Germinal center (tissue), 1 donor: Measurements from ENCODE around the gene CPLX1.

Experiments used
- DNase-seq: peaks from one replicate; pipeline ENCODE4 v3.0.0; 2012; ENCODE audit warnings: mixed read lengths, low spot score

CPLX1 gene

DNA sequence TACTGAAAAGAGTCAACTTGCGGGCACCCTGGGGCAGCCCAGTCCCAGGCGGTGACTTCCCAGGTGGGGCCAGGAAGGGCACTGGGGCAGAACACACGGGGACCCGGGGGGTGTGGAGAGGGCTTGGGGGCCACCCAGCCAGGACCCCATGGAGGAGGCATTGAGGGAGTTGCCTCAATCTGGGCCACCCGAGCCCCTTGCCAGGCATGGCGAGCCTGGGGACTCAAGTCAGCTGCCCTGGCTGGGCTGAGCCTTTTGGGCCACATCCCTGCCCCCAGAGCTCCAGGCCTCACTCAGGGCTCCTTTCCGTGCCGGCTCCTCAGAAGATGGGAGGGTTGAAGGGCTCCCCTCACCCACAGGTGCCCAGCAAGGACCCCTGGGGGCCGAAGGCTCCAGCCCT is 6.6 kb upstream of the CPLX1 start:
- no peak for DNase-seq

DNA sequence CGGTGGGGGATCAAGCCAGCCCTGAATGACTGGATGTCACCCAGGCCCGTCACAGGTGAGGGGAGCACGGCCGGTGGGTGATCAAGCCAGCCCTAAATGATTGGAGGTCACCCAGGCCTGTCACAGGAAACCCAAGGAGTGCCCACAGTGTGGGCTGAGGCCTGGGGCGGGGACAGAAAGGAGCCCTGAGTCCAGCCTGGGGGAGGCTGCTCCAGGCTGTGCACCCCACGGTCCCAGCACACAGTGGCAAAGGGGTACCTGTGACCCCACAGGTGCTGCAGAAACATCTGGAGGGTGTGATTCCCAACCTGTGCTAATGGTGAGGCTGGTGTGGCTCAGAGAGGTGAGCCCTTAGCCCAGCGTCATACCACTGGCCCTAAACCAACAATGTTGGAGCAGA is 6.2 kb upstream of the CPLX1 start:
- no peak for DNase-seq

DNA sequence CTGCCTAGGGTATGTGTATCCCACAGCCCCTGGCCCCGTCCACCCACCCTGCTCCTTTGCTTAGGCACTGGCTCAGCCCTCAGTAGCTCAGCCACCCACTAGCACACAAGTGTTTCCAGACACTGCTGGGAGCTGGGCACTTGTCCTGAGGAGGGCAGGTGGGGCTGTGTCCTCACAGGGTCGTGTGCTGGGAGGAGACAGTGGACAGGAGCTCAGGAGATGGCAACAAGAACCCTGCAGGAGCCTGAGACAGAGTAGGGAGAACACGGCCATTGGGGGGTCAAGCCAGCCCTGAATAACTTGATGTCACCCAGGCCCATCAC is 5.5 kb upstream of the CPLX1 start:
- DNase-seq: no peak

DNA sequence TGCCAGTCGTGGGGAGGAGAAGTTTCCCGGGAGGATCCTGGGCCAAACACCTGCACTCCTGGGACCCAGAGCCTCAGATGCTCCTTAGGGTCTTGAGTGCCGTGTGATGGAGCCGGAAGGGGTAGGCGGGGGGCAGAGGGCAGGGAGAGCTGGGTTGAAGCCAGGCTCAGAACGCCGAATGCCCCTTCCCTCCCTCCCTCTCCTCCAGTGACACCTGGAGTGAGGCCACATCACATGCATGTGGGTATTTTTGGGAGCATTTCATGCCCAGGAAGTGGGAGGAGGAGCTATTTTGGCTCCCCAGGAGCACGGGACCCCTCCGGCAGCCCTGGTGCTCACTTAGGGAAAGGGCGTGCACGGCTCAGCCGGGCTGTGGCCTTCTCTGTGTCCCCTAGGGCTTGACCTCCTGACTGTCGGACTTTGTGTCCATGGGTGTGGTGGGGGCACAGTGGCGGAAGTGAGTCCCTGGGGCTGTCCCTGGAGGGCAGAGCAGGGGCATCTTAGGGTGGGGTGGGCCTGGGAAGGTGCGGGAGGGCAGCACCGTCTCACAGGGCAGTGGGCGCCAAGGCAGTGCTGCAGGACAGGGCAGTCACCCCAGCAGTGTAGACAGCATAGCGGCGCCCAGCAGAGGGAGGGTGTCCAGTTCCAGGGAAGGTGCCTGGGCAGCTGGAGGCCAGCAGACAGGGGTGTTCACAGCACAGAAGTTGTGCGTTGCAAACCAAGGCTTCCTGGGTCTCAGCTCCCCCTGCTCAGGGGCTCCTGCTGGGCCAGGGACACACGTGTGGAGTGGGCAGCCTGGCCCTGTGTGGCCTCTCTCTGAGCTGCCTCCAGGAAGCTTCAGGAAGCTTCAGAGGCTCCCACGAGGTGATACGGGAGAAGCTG is 4.9 kb upstream of the CPLX1 start:
- no peak for DNase-seq

DNA sequence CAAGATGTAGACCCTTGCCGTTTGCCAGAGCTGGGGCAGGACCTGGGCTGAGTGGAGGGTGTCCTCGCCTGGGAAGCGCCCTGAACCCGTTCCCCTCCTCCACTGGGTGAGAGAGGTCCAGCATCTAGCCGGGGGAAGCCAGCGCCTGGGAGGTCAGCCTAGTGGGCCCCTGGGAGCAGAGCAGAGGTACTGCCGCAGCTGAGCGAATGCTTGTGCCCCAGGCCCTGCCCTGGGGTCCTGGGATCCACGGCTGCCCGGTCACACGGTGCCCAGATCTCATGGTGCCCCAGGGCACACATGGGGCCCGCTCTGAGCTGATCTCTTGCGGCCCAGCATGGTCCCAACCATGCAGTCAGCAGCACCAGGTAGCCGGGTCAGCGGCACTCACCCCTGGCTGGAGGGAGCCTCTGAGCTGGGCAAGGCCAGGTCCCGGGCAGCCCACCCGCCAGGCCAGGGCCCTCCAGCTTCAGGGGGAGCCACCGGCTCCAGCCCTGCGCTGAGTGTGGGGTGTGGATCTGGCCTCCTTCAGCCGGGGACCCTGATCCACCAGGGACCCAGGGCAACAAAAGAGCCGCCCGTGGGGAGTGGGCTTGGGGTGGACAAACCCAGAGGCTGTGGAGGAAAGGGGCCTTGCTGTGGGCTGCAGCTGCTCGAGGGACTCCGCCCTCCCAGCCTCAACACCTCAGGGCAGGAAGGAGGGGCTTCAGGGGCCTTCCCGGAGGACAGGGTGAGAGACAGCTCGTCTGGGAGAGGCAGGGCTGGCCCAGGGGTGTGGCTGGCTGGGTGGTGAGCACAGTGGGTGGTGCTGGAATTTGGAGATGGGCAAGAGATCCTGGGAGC is 4.1 kb upstream of the CPLX1 start:
- DNase-seq: no peak

DNA sequence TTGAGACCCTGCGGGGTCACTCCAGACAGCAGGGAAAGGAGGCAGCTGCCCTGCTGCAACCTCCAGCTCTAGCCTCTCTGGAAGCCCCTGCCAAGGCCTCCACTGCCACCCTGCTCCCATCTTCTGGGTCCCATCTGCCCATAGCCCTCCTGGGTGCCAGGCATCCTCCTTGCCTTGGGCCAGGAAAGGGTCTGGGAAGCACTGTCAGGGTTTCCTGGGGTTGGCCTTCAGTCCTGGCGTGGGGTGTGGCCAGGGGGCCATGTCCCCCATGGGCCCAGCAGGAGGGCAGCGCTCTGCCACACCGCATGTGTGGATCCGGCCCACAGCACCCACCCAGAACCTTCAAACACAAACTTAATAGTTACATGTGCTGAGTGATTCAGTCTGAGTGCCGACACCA is 3.4 kb upstream of the CPLX1 start:
- no peak for DNase-seq

DNA sequence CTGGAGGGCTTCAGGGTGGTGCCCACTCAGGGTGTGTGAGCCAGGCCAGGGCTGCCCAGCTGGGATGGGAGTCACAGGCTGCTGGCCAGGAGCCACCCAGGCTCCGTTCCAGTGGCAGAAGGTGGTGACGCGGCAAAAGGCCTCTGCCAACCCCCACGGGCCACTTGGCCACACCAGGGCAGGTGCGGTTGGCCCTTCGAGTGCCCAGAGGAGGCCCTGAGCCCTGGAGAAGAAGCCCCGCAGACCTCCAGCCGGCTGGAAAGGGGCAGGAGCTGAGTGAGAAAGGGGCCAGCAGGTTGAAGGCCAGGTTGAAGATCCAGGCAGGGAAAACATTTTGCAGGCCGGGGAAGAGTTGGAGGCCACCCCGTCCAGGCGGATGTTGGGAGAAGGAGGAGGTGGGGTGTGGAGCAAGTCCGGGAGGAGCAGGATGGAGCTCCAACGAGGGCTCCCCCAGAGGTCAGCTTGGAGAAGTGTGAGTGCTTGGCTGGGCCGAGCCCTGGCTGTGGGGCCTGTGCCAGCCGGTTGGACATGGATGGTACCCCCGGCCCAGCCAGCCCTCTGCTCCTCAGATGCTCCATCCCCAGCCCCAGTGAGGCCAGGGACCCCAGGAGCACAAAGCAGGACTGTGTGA is 2.8 kb upstream of the CPLX1 start:
- DNase-seq: no peak

DNA sequence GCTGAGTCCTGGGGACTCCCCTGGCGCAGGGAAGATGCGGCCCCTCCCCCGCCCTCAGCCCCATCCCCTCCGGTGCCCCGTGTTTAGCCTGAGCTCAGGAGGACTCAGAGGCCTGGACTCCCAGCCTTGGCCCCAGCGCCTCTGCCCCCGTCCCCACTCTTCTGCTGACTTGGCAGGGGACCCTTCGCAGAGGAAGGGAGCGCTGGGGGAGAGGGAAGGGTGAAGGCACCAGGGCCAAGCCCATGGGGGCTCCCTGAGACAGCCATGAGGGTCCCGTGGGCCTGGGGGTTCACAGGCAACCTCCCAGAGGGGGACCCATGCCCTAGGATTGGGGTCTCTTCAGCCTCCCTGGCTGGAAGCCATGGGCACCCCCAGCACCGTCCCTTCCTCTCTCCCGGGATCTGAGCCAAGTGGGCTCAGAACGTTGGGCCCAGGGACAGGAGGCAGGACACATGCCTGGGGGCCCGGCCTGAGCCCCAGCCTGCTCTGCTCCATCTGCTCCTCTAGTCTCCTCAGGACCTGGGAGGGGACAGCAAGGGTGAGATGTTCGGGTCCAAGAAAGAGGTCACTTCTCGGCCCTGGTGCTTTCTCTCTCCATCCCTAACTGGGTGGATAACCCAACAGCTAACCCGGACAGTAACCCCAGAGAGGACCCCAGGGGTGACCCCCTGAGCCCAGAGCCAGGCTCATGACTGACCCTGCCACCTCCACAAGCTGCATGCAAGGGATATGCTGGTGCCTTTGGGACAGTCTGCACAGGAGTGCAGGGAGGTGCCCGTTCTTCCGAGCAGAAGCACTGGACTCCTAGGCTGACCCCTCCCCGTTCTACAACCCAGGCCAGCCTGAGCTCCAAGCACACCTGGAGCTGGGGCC is 1.5 kb upstream of the CPLX1 start:
- no peak for DNase-seq

DNA sequence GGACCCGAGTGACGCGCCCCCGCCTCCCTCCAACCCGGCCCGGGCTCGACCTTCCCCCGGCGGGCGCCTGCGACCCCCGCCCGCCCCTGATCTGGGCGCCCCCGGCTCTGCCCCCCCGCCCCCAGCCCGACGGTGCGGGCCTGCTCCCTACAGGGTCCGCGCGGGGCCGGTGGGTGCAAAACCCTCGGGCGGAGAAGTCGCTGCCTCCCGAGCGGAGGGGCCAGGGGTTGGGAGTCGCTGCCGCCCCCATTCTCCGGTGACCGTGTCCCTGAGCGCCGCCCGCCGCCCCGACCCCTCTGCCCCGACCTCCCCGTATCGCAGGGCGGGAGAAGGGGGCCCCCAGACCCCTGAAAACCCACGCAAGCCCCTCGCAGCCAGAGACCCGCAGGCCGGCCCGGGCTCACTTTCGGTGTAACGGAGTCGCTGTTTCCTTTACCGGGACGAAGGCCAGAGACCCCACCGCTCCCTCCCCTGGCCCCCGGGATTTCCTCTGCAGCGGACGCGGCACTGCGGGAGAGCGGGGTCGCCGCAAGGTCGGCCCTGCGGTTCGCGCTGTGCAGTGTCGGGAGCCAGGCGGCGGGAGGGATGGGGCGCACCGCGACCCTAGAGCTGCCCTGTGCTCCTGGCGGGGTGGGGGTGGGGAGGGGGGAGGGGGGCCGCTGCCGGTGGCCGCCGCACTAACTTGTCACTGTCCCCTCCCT is 729 bp upstream of the CPLX1 start:
- DNase-seq: no peak

DNA sequence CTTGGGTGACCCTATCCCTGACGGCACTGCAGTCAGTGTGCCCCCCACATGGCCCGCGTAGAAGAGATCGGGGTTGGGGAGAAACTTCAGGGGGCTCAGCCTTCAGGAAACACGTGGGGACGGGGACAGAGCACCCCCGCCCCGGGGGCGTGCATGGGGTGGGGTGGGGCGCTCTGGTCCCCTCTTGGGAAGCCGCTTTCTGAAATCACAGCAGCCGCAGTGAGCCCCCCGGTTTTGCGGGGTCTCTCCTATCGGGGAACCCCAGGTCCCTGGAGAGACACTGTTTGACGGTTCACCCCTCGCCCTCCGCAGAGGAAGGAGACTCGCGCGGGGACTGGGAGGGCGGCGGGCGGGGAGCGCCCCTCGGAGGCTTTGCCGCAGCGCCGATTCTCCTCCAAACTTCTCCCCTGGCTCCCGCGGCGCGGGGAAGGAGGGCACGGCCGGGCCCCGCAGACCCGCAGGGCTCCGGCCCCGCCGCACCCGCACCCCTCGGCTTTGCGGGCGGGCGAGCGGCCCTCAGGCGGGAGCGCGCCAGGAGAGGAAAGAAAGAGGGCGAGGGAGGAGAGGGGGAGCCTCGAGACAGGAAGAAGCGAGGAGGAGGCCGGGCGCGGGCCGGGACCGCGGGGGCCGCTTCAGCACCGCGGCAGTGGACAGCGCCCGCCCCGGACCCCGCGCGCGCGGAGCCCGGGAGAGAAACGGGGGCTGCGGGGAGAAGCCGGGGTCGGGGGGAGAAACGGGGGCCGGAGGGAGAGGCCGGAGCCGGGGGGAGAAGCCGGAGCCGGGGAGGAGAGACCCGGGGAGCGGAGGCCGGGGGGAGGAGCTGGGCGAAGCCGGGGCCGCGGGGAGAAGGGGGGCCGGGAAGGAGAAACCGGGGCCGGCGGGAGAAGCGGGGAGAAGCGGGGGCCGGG is 612 bp downstream of the CPLX1 start:
- DNase-seq: peak; percentile 71

DNA sequence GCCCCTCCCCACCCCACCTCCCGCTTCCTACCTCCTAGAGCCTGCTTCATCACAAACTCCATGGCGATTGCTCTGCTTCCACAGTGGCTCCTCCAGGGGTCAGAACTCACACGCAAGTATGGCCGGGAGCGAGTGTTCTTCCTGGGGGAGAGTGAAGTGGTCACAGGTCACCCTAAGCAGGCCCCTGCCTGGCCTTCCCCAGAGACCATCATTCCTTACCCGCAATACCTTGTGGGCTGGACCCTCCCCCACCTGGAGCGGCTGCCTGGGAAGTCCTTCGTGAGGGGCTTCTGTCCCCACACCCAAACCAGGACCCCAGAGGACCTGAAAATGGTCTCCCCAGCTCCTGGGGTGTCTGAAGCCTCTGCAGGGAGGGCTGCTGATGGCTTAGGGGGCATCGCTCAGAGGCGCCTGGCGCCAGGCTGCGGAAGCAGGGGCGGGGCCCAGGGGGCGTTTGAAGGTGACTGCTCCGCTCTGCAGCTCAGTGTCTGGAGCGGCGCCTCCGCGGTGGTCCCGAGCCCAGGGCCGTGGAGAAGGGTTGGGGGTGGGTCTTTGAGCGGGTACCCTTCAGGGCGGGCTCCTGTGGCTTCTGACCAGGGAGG is 1.4 kb downstream of the CPLX1 start:
- no peak for DNase-seq

DNA sequence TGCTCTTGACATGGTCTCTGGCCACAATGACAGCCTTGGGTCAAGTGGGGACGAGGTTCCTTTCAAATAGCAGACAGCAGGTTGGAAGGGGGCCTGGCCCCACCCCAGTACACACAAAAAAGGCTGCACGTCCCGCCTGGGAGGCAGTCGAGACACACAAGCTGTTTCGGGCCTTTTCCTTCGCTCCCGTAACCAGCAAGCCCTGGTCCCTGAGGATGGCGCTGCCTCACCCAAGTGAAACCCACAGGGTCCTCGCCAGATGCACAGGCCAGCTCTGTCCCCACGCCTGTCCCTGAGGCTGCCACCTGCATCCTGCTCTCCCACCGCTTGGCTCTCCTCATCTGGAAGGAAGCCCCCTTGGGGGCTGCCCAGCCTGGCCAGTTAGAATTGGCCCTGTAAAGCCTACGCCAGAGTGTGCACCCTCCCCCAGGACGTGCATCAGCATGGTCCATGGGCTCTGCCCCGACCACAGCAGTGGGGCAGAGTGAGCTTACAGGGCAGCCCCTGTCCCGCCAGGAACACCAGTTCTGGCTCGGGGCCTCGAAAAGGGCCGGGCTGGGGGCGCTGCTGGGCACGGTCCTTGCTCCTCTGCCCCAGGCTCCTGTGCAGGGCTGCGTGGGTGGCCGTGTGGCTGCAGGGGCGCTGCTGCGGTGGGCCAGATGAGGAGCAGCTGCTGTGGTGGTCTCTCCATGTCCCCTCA is 2.0 kb downstream of the CPLX1 start:
- DNase-seq: no peak

DNA sequence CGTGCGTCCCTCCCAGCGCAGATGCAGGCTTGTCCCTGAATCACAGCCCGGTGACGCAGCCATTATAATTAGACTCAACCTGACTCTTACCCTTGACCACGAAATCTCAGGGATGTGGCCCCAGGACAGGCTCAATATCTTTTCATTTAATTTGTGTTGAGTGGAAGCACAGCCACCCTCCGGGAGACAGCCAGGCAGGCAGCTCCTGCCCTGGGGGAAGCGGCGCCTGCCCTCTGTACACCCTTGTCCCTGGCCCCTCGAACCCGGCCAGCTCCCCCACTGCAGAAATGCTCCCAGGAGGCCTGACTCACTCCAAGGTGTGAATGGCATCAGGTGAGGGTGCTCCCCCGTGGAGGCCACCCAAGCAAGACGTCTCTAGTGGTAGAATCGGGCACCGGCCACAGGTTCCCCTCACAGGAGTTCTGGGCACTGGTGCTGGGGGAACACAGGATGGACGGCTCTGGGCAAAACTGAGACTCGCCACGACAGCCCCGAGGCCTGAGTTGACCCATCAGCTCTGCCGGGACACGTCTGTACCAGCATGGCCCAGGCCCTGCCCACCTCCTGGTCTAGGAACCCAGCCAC is 2.7 kb downstream of the CPLX1 start:
- DNase-seq: no peak

DNA sequence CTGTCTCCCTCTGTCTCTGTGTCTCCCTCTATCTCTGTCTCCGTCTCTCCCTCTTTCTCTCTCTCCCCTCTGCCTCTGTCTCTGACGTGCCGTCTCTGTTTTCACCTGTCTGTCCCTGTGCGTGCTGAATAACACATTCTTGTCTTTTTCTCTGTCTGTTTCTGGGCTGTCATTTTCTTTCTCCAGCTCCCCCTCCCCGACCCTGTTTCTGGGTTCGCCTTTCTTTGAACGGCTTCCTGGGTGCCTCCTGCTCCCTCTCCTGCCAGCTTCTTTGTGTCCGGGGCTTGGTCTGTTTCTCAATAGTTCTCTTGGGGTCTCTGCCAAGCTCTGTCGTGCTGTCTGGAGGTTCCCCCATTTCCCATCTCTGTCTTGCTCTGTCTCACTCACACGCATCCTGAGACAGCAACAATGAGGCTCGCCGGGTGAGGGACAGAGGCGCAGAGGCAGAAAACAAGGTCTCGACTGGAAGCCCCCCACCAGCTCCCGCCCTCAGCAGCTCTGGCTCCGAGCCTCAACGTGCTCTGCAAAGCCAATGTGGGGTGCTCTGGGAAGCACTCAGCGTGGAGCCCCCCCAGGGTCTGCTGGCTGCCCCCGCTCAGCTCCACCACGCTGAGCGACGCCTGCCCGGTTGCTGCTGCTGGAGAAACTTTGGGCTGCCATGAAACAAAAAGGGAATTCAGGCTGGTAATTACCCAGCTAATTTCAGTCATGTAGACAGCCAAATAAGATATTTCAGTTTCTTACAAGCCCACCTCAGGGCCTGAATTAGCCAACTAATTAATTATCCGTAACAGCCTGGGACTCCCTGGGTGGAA is 3.4 kb downstream of the CPLX1 start:
- no peak for DNase-seq

DNA sequence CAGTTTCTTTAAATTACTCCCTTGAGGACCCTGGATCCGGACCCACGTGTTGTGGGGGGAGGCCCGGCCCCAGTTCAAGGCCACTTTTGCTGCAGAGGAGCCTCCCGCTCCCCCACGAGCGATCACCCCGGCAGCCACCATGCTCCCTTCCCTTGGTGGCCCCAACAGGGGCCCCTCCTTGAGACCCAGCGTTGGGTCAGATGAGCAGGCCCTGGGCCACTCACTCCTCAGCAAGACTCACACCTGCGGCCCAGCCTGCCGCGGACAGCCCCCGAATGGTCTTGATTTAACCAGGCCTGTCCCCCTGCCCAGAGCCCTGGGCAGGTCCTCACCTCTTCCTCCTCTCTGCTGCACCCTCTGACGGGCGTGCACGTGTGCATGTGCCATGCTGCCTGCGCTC is 4.3 kb downstream of the CPLX1 start:
- DNase-seq: no peak

DNA sequence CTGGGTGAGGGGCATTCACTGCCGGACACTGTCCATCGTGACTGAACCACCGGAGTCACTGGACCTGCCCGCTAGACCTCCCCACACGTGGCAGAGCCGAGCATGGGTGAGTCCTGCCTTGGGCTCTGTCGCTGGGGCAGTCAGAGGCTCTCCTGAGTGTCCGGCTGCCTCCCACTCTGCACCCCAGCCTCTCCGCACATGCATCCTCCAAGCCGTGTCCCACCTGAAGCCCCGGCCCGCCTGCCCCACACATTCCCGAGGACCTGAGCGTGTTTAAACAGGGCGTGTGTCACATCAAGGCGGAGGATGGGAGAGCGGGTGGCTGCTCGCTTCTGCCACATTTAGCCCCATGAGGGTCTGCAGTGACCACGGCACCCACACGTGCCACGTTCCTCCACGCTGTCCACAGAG is 4.7 kb downstream of the CPLX1 start:
- no peak for DNase-seq

DNA sequence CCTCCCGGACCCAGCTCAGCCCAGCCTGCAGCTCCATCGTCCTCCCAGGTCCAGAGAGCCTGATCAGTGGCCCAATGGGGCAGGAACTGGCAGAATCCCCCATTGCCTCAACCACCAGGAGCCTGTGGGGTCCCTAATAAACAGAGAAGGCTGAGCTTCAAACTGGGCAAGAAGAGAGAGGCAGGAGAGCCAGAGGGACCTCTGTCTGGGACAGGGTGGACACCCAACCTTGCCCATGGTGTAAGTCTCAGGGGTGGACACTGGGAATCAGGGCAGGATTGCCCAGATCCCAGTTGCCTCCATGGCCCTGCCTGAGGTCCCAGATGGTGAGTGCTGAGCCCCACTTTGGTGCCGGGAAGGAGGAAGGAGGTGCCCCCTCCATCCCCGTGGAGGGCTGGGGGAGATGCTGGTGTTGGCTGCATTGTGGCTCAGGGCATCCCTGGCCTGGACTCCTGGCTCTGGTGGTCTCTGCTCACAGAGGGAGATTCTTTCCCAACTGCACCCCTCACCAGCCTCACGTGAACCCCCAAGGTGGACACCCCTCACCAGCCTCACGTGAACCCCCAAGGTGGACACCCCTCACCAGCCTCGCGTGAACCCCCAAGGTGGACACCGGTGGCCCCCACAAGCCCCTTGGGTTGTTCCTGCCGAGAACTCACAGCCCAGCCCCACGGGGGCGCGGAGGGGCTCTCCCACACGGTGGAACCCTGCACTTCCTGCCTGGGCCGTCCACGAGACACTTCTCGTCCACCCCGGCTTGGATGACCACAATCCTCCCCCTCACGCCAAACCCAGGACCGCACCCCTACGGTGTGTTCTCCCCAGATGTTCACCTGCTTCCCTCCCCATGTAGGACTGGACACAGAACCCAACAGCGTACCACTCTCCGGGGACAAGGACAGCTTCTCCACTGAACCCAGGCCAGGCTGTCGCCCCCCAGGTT is 5.4 kb downstream of the CPLX1 start:
- no peak for DNase-seq
